Limb (tissue), 2 donors: Measurements from ENCODE around the gene DOCK9.
A peak's percentile ranks its signal among the peaks of the same experiment; 100 is the strongest.

ENCODE experiments used
- DNase-seq, 2 donors: peaks; one replicate each; pipeline ENCODE4 v3.0.0-alpha.2; 2016; ENCODE audit errors: extremely low spot score in 2 of 2

The DOCK9 gene

GRCh38 chr13:98888222-98888889 is 89.5 kb downstream of the DOCK9 start:
- no peak for DNase-seq

GRCh38 chr13:98886587-98887230 is 91.2 kb downstream of the DOCK9 start:
- no peak for DNase-seq

GRCh38 chr13:98885600-98885999 is 92.3 kb downstream of the DOCK9 start:
- DNase-seq = no peak

GRCh38 chr13:98883998-98884397 is 93.9 kb downstream of the DOCK9 start:
- DNase-seq = no peak

- no peak for DNase-seq
Observed at GRCh38 chr13:98881390-98881789, 96.5 kb downstream of the DOCK9 start.

GRCh38 chr13:98880677-98881076 is 97.2 kb downstream of the DOCK9 start:
- no peak for DNase-seq

GRCh38 chr13:98879957-98880356 is 97.9 kb downstream of the DOCK9 start:
- no peak for DNase-seq

GRCh38 chr13:98879127-98879520 is 98.7 kb downstream of the DOCK9 start:
- no peak for DNase-seq

GRCh38 chr13:98878486-98879126 is 99.3 kb downstream of the DOCK9 start:
- peak in 1 of 2 donors; percentile 55 for DNase-seq

GRCh38 chr13:98877936-98878335 is 99.9 kb downstream of the DOCK9 start:
- DNase-seq = no peak

- DNase-seq = no peak
Observed at GRCh38 chr13:98877466-98877865, 100.4 kb downstream of the DOCK9 start.

- DNase-seq = no peak
Observed at GRCh38 chr13:98875146-98875729, 102.6 kb downstream of the DOCK9 start.

GRCh38 chr13:98874029-98874397 is 103.9 kb downstream of the DOCK9 start:
- no peak for DNase-seq

GRCh38 chr13:98873377-98874028 is 104.4 kb downstream of the DOCK9 start:
- no peak for DNase-seq

GRCh38 chr13:98871727-98872126 is 106.1 kb downstream of the DOCK9 start:
- DNase-seq = no peak

GRCh38 chr13:98869408-98870090 is 108.3 kb downstream of the DOCK9 start:
- DNase-seq = no peak

GRCh38 chr13:98868932-98869331 is 108.9 kb downstream of the DOCK9 start:
- DNase-seq = no peak

- DNase-seq = no peak
Observed at GRCh38 chr13:98866882-98867281, 111.0 kb downstream of the DOCK9 start.

- no peak for DNase-seq
Observed at GRCh38 chr13:98860491-98860890, 117.4 kb downstream of the DOCK9 start.

GRCh38 chr13:98858191-98858590 is 119.7 kb downstream of the DOCK9 start:
- no peak for DNase-seq

GRCh38 chr13:98856983-98857382 is 120.9 kb downstream of the DOCK9 start:
- DNase-seq = no peak
